HG03139 (cell line): ENCODE data around the gene WDR35.

Source experiments
- ATAC-seq: cut with Tn5 transposase; IDR thresholded peaks from one replicate; pipeline ENCODE4 v1.9.1; 2021; ENCODE audit not compliant: unreplicated experiment

The WDR35 gene

DNA sequence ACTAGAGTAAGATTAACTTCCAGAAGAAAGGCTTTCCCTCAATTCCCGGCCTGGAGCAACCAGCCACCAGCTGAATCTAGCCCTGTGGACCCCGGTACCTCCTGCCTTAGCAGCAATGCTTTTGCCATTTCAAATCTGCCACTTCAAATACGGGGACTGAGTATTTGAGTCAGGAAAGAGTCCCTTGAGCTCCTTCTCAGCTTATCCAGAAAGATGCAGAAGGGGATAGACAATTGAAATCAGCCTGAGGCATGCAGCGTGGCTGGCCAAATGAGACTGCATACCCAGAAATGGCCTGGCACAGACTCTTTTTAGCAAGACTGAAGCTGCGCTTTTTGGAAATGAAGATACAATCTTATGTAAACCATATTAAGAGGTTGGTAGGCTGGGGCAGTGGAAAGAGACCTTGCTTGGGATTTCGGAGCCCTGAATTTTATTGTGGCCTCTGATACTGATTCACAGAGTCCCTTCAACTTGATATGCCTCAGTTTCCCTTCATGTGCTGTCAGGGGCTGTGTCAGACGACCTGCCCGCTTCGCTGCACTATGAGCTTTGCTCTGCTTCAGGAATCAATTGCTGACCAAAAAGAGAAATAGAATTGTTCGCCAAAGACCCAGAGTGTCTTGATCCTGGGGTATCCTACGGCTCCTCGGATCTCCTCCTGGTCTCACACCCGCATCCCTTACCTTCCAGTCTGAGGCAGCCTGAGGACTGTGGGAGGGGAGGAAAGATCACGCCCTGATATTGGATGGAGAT lies 21.5 kb upstream of the WDR35 start:
- no peak for ATAC-seq

DNA sequence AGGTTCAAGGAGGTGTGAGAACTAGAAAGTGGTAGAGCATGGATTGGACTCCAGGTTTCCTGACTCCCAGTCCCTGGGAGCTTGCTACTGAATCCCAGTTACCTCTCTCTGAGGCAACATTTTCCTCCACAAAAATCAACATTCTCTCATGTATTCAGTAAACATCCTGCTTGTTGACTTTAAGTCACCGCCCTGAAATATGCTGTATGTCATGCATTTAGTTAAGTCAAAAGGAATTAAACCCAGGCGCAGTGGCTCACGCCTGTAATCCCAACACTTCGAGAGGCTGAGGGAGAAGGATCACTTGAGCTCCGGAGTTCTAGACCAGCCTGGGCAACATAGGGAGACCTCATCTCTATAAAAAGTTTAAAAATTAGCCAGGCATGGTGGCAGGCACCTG lies 18.8 kb upstream of the WDR35 start:
- no peak for ATAC-seq

DNA sequence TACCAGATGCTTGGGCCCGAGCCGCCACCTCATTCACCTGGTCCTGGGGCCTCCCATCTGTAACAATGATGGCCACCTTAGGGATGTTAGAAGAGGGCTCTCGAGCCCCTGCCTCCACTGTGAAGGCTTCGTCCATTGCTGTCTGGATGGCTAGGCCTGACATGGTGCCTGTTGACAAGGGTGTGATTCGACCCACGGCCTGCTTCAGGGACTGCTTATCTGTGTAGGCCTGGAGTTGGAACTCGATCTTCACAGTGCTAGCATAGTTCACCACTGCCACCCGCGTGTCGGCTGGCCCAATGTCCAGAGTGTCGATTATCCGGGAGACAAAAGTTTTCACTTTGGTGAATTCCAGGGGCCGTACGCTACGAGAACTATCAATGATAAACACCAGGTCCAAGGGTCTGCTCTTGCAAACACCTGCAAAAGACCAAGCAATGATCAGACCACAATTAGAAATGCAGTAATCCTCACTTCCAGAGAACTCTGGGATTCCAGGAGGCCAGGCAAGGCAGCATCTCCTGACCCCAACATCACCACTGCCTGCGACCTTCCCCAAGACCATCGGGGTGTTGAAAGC lies 16.1 kb upstream of the WDR35 start:
- ATAC-seq, result no peak

DNA sequence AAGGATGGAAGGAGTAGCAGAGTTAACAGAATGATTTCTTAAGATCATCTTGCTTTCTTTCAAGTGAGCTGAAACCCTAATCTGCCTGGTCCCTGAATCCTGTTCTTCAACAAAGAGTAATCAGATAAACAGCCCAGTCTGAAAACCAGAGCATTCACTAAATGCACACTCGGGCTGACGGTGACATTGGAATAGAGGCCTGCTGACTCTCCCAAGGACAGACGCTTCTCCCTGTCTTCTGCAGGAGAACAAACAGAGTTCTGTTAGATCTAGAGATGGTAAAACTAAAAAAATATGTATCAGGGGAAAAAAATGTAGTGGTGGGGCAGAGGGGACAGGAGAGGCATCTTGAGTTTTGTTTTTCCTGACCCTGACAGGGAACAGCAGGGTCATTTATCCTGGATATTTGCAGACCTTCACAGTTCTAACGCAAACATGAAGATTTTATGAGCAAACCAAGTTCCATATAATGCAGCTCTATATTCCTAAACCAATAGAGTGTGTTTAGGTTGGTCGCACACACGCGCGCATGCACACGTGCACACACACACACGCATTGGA lies 15.2 kb upstream of the WDR35 start:
- ATAC-seq, result no peak

DNA sequence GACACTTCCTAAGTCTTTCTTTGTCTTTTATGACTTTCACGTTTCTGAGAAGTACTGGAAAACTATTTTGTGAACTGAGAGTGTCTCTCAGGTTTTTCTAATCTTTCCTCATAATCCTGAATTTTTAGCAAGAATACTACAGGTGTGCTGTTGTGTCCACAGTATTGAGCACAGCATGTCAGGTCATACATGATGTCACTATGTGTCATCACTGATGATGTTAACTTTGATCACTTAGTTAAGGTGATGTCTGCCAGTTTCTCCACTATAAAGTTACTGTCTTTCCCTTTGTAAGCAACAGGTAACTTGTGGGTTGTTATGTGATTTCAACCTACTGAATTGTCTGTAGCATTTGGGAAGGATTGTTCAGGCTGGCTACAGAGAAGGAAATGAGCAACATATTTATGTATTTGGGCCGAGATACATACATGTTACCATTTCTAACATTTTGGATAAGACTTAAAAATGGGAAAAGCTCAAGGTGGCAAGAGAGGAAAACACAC lies 11.5 kb upstream of the WDR35 start:
- ATAC-seq, result no peak

DNA sequence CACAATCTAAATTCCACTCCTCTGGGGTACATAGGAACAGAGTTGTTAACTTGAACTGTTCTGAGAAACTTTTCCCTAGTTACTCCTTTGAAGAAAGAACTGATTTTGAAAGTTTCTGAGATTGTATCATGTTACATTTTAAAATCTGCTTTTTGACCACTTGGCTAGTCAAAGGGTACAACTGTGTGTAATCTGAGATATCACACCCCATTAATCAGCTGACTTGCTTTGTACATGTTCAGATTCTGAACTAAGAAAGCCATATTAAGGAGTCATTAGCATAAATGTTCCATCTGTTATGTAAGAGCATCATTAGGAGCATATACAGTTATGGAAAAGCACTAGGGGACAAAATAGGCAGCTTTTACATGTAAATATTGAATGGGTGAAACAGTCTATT lies 3.8 kb upstream of the WDR35 start:
- no peak for ATAC-seq

DNA sequence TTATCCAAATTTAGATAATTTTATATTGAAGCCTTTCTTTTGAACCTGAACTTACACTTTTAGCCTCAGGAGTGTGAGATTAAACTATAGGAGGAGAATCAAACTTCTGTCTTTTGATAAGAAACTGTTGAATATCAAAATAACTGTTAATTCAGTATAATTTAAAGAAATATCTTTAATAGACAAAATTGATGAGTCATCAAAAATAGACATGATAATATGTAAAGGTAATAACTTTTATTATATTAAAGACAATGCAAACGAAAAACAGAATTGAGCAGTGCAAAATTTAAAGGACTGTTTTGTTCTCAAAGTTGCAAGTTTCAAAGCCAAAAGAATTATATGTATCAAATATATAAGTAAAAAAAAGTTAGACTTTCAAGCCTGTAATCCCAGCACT lies 2.0 kb upstream of the WDR35 start:
- no peak for ATAC-seq

DNA sequence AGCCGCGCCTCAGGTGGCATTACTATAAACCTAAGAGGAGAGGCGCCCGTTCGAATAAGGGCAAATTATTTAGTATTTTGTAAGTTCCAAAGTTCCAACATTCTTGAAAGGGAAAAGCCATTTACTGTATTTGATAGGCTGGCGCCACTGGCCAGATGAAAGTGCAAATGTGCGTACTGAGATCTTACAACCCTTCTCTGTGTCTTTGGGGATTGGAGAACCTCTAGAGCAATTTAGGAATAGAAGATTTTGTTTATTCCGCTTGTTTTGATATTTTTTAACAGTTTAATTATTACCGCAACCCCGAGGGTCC lies 467 bp upstream of the WDR35 start:
- no peak for ATAC-seq

DNA sequence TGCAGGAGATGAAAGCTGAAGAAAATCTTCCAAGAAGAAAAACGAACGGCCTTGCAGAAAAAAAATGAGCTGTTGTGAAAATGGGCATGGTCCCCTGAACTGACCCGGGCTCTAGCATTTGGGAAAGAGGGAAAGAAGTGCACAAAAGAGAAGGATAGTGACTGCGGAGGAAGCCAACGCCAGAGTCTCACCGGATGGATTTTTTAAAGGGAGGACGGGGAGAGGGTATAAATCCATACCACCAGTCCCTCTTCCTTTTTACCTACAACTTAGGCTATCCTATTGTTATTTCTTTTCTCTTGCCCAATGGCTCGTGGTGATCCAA lies 601 bp downstream of the WDR35 start:
- no peak for ATAC-seq

DNA sequence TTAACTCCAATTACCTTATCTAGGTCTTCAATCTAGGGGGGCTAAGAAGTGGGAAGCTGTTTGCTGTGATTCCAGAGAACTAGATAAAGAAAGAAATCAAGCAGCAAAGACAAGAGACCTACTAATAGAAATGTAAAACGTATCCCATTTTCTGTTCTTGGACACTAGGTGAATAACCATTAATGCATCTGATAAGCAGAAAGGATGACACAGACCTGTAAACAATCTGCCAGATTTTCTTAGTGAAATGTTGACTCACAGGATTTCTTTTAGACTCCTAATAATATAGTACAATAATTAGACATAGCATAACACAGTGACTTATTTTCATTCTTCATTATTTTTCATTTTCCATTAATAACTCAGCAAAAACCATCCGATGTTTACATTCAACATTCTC lies 1.3 kb downstream of the WDR35 start:
- no peak for ATAC-seq

DNA sequence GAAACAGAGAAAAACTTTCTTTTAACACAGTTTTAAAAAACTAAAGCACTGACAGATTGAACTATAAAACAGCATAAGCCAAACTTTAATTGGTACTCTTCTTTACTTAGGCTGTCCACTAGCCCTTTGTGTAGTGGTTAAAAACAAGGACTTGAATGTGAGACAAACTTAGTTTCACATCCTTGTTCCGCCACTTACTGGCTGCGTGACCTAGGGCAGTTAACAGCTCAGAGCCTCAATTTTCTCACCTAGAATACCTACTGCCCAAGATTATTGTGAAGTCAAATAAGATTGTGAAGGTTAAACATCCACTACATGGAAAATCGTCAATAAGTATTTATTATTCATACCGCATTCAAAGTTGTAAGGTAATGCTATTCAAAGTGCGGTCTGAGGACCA lies 2.0 kb downstream of the WDR35 start:
- peak; percentile 61 for ATAC-seq

DNA sequence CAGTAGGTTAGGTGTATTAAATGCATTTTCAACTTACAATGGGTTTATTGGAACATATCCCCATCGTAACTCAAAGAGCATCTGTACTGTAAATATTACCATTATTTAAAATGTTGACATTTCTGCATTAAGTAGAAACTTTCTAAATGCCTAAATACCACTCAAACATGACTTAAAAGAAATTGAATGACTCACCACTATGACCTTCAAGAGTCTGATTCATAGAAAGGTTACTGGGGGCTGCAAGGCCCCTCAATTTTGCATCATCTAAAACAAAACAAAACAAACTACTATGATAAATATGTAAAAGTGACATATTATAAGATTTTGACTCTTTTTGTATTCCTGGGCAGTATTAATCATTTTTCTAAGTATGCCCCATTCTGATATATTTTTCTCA lies 7.6 kb downstream of the WDR35 start:
- ATAC-seq, result no peak

DNA sequence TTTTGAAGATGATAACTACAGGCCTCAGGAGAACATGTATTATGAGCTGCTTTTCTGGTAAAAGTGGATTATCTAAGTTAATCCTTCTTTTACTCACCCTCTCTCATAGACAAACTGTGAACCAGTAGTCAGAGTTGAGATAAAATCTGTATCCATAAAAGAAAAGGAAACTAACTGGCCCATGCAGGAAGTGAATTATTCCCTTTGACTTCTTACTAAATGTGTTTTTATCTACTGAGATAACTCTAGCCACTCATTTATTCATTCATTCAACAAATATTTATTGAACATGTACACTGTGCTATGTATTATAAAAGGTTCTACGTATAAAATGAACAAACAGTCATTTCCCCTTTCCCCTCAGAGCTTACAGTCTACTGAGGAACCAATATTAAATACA lies 10.0 kb downstream of the WDR35 start:
- ATAC-seq, result no peak

DNA sequence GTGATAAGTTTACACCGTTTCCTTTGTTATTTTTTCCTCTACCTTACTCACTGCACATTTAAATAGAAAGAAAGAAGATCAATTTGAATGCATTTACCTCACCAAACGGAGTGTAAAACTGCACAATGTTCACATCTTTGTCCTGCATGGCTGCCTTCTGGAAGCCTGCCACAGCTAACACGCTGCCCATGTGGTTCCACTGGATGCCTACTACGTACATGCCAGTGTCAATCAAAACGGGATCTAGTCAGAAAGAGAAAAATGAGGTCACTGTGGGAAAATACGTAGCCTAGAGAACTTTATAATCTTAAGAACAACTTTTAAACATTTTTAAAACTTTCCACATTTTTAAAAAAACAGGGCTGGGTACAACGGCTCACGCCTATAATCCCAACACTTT lies 16.4 kb downstream of the WDR35 start:
- no peak for ATAC-seq

DNA sequence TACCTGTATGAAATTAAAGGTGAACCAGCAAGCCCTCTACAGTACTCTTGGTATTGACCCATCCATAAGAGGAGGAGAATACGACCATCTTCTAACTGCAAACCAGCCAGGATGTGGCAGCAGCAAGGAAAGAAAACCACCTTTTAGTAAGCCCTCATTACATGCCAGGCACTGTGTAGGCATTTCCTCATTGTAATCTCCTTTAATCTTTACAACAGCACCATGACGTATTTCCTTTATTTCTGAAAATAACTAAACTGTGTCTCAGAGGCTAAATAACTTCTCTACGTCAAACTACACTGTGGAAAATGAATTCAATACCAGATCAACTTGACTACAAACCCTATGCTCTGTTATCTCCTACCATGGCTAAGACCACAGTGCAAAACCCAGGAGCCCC lies 18.2 kb downstream of the WDR35 start:
- no peak for ATAC-seq

DNA sequence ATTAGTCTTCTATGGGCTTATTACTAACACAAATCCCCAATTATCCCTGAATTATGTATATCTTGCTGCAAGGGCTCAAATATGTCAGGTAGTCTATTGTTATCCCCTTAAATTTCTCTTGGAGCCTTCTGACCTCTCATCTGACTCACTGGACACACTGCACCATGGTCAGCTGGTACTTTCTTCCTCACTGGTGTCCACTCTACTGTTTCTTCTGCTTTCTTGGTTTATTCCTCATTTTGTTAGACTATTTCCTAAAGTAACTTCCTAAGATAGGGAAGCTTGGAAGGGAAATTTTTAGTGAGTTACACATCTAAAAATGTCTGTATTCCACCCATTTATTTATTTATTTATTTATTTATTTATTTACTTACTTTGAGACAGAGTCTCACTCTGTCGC lies 26.5 kb downstream of the WDR35 start:
- ATAC-seq, result no peak

DNA sequence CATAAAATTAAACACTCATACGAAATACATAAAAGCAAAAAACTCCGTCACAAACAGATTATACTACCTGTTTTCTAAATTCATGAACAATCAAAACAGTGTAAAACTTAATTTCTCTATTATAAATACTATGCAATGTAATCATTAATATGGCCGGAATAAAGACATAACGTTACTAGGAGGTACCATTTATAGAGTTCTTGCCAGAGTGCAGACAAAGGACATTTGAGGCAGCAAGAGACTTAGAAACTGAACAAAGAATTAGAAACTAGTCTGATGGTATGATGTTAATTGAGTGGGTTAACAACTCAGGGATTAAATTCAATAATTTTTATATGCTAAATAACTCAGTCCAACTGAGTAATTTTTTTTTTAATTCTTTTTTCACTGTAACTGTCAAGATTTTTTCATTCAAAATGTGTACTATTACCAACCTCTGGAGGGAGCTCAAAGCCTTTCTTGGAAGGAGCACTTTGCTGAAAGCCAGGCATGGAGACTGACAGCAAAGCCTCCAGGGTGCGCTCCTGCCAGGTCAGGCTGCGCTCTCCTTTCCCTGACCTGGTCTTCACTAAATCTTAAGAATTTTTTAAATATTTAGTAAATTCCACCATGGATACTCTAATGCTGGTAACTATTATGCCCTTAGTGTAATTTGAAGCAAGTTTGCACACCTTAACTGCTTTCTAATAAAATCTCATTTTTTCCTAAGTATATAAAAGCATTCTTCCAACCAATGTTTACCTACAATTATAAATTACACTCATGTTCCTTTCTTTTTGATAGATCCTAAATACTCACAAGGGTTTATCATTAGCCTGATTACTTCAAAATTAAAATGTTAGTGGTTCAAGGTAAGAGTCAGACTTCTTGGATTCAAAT lies 34.1 kb downstream of the WDR35 start:
- peak; percentile 96 for ATAC-seq

DNA sequence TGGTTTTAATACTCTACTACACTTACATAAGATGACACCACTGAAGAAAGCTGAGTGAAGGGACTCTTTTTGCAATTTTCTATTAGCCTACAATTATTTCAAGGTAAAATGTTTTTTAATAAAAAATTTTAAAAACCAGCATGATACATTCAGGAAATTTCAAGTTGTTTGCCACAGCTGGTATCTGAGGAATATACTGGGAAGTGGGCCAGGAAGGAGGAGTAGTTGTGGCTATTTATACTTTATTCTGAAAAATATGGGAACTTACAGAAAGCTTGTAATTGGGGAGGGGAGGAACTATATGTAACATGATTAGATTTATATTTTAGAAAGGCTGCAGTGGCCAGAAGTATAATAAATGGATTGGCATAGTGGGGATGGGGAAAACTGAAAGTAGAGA lies 40.8 kb downstream of the WDR35 start:
- no peak for ATAC-seq

DNA sequence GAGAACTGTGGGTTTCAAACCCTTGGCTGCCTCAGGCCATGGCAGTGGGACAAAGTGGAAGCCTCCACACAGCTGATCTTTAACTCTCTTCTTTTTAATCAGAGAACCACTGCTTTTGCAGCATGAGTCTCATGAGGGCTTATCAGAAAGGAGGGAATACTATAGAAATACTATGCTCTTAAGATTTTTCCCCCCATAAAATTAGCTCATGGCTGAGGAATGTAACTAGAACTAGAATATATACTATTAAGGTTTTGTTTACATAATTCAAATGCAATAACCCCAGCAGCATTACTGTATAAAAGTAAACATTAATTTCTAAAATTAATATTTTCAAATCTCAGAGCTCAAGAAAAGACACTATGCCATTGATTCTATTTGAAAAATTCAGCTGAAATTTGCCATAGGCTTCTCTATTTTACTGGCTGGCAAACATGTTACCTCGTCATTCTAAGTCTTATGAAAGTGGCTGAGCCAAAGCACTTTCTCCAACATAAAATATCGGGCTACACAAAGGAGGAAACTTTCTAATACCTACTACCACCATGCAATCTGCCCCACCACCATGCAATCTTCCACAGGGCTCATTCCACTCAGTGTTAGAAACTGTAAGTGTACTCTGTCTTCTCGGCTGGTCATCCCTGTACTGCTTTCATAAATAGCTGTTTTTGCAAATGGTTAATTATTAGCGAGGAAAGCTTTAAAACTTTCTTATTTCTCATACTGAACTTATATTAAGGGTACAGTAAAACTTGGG lies 42.5 kb downstream of the WDR35 start:
- ATAC-seq, result no peak

DNA sequence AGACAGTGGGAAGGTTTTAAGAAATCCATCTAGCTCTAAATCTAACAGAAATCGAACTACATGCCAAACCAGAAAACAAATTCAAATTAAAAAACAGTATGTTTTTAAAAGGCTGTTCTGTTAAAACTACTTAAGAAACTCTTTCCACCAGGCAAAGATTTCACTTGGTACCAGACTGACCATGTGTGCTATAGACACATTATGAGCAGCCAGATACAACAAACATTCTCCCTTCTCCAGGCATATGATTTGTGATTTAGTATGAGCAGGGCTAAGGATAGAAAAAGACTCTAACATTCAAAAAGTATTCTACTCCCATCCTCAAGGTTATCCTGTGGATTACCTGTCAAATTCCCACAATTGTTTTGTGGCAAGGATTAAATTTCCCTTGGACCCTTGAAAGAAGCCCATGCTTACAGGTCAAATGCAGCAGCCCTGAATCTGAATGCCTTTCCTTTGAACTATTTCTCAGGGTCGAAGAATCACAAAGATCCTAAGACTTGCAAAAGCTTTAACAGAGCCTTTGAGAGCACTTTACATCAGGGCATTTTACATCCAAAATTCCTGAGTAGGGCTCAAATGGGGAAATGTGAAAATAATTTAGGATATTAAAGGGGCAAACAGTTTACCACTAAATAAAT lies 45.6 kb downstream of the WDR35 start:
- no peak for ATAC-seq

DNA sequence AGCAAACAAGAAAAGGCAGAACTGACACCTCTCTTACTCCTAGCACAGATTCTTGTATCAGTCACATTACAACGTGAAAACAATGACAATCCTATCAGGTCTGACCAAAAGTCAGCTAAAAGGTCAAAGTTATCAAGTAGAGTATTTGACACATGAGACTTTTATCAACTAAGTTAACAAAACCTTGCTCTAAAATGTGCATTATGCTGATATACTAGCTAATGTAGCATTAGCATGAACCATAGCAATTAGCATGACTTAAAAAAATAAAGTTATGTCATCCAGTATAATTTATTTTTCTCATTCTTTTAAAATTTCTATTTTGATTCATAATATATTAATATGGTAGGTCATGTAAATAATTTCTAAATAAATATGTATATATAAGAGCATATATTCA lies 46.7 kb downstream of the WDR35 start:
- no peak for ATAC-seq
